Choroid plexus epithelial cell (primary cell): ENCODE data around the gene TSKU.

Experiments used
- DNase-seq: peaks from one replicate; pipeline ENCODE4 v3.0.0-alpha.2; 2010; ENCODE audit warnings: low read depth
- H3K4me3 ChIP-seq: 2 replicates; pipeline ENCODE4 v1.5.1; 2011; ENCODE audit warnings: low read depth, mild to moderate bottlenecking, control low read depth, low read length, moderate library complexity
- CTCF ChIP-seq: conservative IDR thresholded peaks from 2 replicates; pipeline ENCODE4 v1.5.1; 2011; ENCODE audit warnings: low read depth, mild to moderate bottlenecking, control low read depth, inconsistent platforms, low read length, moderate library complexity

Gene TSKU

GRCh38 chr11:76766521-76766920, 16.6 kb upstream of the TSKU start:
- no peak overlapping the region for H3K4me3 ChIP-seq
- no peak for TF ChIP-seq CTCF
- no peak for DNase-seq

GRCh38 chr11:76767659-76768058, 15.5 kb upstream of the TSKU start:
- no peak overlapping the region for H3K4me3 ChIP-seq
- no peak for TF ChIP-seq CTCF

GRCh38 chr11:76768088-76768908, 14.9 kb upstream of the TSKU start:
- TF ChIP-seq CTCF = no peak
- no peak for DNase-seq
- no peak overlapping the region for H3K4me3 ChIP-seq

More at GRCh38 chr11:76767659-76768058, 15.5 kb upstream of the TSKU start:
- DNase-seq = no peak

- no peak overlapping the region for H3K4me3 ChIP-seq
- peak; percentile 72 for DNase-seq
- TF ChIP-seq CTCF = no peak
These were observed 14.1 kb upstream of the TSKU start for GRCh38 chr11:76768909-76769560.

GRCh38 chr11:76769645-76770586, 13.2 kb upstream of the TSKU start:
- no peak for TF ChIP-seq CTCF
- DNase-seq = no peak
- H3K4me3 ChIP-seq = no peak overlapping the region

GRCh38 chr11:76770642-76771445, 12.3 kb upstream of the TSKU start:
- DNase-seq = peak; percentile 96
- TF ChIP-seq CTCF = no peak
- no peak overlapping the region for H3K4me3 ChIP-seq
